ENCODE data around the gene DYDC2.

Gene DYDC2

DNA sequence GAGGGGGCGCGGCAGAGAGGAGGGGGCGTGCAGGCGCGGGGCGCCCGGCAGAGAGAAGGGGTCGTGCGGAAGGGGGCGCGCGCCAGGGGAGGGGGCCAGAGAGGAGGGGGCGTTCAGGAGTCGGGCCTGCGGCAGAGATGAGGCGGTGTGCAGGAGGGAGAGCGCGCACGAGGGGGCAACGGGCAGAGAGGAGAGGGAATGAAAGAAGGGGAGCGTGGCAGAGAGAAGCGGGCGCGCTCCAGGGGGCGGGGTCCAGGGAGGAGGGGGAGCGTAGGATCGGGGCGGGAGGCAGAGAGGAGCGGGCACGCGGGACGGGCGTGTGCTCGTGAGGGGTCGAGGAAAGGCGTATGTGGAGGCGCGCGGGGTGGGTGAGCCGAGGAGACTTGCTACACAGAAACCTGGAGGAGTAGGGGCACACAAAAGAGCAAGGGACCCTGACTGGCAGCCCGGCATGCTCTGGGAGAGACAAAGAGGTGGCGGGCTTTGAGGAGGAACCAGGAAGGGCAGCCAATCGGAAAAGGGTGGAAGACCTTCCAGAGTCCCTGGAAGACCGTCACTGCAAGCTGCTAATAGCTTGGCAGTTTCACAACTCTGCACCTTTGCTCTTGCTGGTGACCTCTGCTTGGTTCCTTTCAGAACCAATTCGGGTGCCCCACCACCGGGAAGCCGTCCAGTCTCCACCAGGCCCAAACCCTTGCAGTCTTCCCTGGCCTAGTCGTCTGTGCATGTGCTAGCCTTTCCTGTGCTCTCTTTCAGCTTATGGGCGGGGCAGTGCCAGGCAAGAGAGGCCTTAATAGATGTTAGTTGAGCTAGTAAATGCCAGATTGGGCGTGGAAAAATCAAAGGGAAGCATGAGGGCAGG is 639 bp downstream of the DYDC2 start:
- no peak for TF ChIP-seq TCF12 (IDR thresholded peaks at IDR 0.05; ENCODE audit: low read depth)
- TF ChIP-seq RAD21 (IDR thresholded peaks at IDR 0.05; ENCODE audit: low read depth): no peak
- TF ChIP-seq CEBPB (IDR thresholded peaks at IDR 0.05): no peak
- TF ChIP-seq REST (IDR thresholded peaks at IDR 0.05; ENCODE audit: low read depth): no peak
- no peak for TF ChIP-seq EP300 (IDR thresholded peaks at IDR 0.05; ENCODE audit: borderline replicate concordance)
- no peak for TF ChIP-seq TAF1 (IDR thresholded peaks at IDR 0.05; ENCODE audit: low read depth)

- TF ChIP-seq CEBPB (IDR thresholded peaks at IDR 0.05) (no peak), CREB1 (IDR thresholded peaks at IDR 0.05; ENCODE audit: low read depth) (no peak), EP300 (IDR thresholded peaks at IDR 0.05; ENCODE audit: borderline replicate concordance) (no peak), NFIC (IDR thresholded peaks at IDR 0.05) (no peak), RAD21 (IDR thresholded peaks at IDR 0.05; ENCODE audit: low read depth) (no peak), EGR1 (IDR thresholded peaks at IDR 0.05) (no peak; the same call in 1 of the 2 replicates), YY1 (IDR thresholded peaks at IDR 0.05; ENCODE audit: low read depth) (no peak), TCF12 (IDR thresholded peaks at IDR 0.05; ENCODE audit: low read depth) (no peak), ZBTB7A (IDR thresholded peaks at IDR 0.05; ENCODE audit: low read depth) (no peak), REST (IDR thresholded peaks at IDR 0.05; ENCODE audit: low read depth) (no peak), TAF1 (IDR thresholded peaks at IDR 0.05; ENCODE audit: low read depth) (no peak), FOXM1 (IDR thresholded peaks at IDR 0.05; ENCODE audit: borderline replicate concordance, low read depth) (no peak), TEAD4 (IDR thresholded peaks at IDR 0.05) (no peak)
- TF ChIP-seq, protein P1, sequence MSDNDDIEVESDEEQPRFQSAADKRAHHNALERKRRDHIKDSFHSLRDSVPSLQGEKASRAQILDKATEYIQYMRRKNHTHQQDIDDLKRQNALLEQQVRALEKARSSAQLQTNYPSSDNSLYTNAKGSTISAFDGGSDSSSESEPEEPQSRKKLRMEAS (IDR thresholded peaks at IDR 0.05): no peak
- TF ChIP-seq, protein P2, sequence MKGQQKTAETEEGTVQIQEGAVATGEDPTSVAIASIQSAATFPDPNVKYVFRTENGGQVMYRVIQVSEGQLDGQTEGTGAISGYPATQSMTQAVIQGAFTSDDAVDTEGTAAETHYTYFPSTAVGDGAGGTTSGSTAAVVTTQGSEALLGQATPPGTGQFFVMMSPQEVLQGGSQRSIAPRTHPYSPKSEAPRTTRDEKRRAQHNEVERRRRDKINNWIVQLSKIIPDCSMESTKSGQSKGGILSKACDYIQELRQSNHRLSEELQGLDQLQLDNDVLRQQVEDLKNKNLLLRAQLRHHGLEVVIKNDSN (IDR thresholded peaks at IDR 0.05): no peak
Observed at GRCh38 chr10:80357851-80358125, 1.2 kb downstream of the DYDC2 start.

- no peak for TF ChIP-seq RAD21 (IDR thresholded peaks at IDR 0.05; ENCODE audit: low read depth)
- TF ChIP-seq EP300 (IDR thresholded peaks at IDR 0.05; ENCODE audit: borderline replicate concordance): no peak
- no peak for TF ChIP-seq TCF12 (IDR thresholded peaks at IDR 0.05; ENCODE audit: low read depth)
- TF ChIP-seq, protein P1 (IDR thresholded peaks at IDR 0.05): no peak
- no peak for TF ChIP-seq CEBPB (IDR thresholded peaks at IDR 0.05)
- TF ChIP-seq CREB1 (IDR thresholded peaks at IDR 0.05; ENCODE audit: low read depth): no peak
- TF ChIP-seq YY1 (IDR thresholded peaks at IDR 0.05; ENCODE audit: low read depth): no peak
- TF ChIP-seq FOXM1 (IDR thresholded peaks at IDR 0.05; ENCODE audit: borderline replicate concordance, low read depth): no peak
- no peak for TF ChIP-seq ZBTB7A (IDR thresholded peaks at IDR 0.05; ENCODE audit: low read depth)
- TF ChIP-seq, protein P2 (IDR thresholded peaks at IDR 0.05): no peak
- TF ChIP-seq NFIC (IDR thresholded peaks at IDR 0.05): no peak
- no peak for TF ChIP-seq EGR1 (IDR thresholded peaks at IDR 0.05)
- TF ChIP-seq TAF1 (IDR thresholded peaks at IDR 0.05; ENCODE audit: low read depth): no peak
Observed at GRCh38 chr10:80359644-80360043, 3.1 kb downstream of the DYDC2 start.

- TF ChIP-seq CEBPB (IDR thresholded peaks at IDR 0.05) (no peak), EP300 (IDR thresholded peaks at IDR 0.05; ENCODE audit: borderline replicate concordance) (no peak), EGR1 (IDR thresholded peaks at IDR 0.05) (no peak), NFIC (IDR thresholded peaks at IDR 0.05) (no peak), TEAD4 (IDR thresholded peaks at IDR 0.05) (no peak), TAF1 (IDR thresholded peaks at IDR 0.05; ENCODE audit: low read depth) (no peak), REST (IDR thresholded peaks at IDR 0.05; ENCODE audit: low read depth) (no peak), YY1 (IDR thresholded peaks at IDR 0.05; ENCODE audit: low read depth) (no peak), FOXM1 (IDR thresholded peaks at IDR 0.05; ENCODE audit: borderline replicate concordance, low read depth) (no peak), TCF12 (IDR thresholded peaks at IDR 0.05; ENCODE audit: low read depth) (no peak), RAD21 (IDR thresholded peaks at IDR 0.05; ENCODE audit: low read depth) (no peak), CREB1 (IDR thresholded peaks at IDR 0.05; ENCODE audit: low read depth) (no peak)
- TF ChIP-seq, protein P2 (IDR thresholded peaks at IDR 0.05): no peak
Observed at GRCh38 chr10:80365510-80365909, 8.9 kb downstream of the DYDC2 start.

All from Ishikawa (cell line).